H1 (cell line): ENCODE measurements around the gene MIPOL1. TPM values are rescaled to one million over a fixed set of nuclear protein-coding genes. Genes with fewer than 3 reads are reported as not detected.

Source experiments
- EZH2 ChIP-seq: fragments of 200-600 bp; sonication (generic); IDR thresholded peaks from 2 replicates; pipeline ENCODE4 v1.7.1; 2012; ENCODE audit warnings: low read depth, mild to moderate bottlenecking, moderate library complexity, low read length, inconsistent platforms; ENCODE audit not compliant: severe bottlenecking
- KDM5A ChIP-seq: fragments of 200-600 bp; IDR thresholded peaks from 2 replicates; pipeline ENCODE4 v1.7.1; 2012; ENCODE audit warnings: mild to moderate bottlenecking, low read length, inconsistent platforms, mixed read lengths
- polyA plus RNA-seq, 7 experiments: library from polyadenylated mRNA; depleted of rRNA in 3 of 7; stranded (reverse) in 5 of 7; unstranded in 2 of 7; fragments of >200 nt in 5 of 7; fragments of 200-250 nt in 2 of 7; gene quantifications; 1 replicate in 5 of 7; 2 replicates in 1 of 7; 4 replicates in 1 of 7; pipeline versions ENCODE4 v1.2.1 to v1.2.3, GENCODE V29; 2011 to 2013; ENCODE audit warnings: missing spikeins in 2 of 7, mixed read lengths in 2 of 7
- total RNA-seq: library from RNA; stranded (reverse); fragmentation: NEBNext Ultra II Directional; extraction: Animal tissue kit (Norgen Biotek cat#: 25700); gene quantifications from 2 replicates; pipeline ENCODE4 v1.2.1, GENCODE V29; 2021

Gene MIPOL1
- total and polyA plus RNA-seq, 2 of the 8 experiments (the other 6 are each of a cell fraction or from before 2014, with no cell fraction given): 2.8 to 23.9 TPM

DNA sequence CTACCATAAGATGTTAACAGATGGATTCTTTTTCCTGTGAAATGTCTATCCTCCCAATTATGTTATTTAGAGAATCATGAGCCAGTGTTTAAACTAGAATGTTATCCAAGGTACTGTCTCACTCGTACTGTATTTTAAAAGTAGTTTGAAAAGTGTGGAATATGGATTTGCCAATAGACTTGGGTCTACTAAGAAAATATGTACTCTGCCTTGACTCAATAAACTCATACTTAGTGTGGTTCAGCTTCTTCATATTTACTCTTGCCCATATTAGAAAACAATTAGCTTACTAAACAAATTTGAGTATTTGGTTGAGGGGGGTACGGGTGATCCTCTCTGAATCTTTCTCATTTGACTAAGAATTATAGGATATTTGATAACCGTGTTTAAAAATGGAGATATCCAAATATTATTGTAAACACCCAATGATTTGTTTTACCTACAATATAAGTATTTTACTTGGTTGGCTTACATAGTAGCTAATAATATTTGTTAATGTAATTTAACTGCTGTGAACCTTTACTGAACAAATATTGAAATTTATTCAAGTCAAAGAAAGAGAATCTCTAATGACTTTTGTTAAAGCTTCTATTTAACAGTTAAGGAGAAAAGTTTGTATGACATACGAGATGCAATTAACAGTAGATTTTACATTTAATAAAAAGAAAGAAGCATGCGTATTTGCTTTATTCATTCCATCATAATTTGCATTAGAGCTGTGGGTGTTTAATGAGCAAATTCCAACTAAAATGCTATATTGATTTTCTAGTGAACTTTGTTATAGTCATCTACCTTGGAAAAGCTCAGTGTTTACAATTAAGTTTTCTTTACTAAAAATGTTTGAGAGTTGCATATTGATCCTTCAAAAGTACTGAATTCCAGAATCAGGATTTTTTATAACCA is 81.2 kb downstream of the MIPOL1 start (continued):
- no peak for TF ChIP-seq KDM5A
- no peak for TF ChIP-seq EZH2
